Right lobe of liver (tissue), 4 donors: ENCODE measurements around the gene WDR93.

ENCODE experiments used
- CTCF ChIP-seq, 4 donors: fragments of 200-600 bp in 3 of 4; fragments of 450-650 bp in 1 of 4; IDR thresholded peaks; one replicate each; pipeline versions ENCODE4 v1.5.1 to v1.8.0; 2016 to 2022; ENCODE audit warnings: antibody characterized with exemption in 4 of 4, mild to moderate bottlenecking in 2 of 4
- POLR2A ChIP-seq: fragments of 450-650 bp; IDR thresholded peaks from one replicate; pipeline ENCODE4 v1.6.1; 2017; ENCODE audit warnings: antibody characterized with exemption, mild to moderate bottlenecking
- donor health status: DM: no; HTN: no; CAD: no.
- donor health status: DM: no; HTN: no; CAD: no.
- donor health status: DM: no; HTN: yes; CAD: no.

GRCh38 chr15:89707577-89707976 lies 17.0 kb downstream of the WDR93 start:
- no peak for TF ChIP-seq CTCF (IDR thresholded peaks at IDR 0.05)
- no peak for TF ChIP-seq POLR2A
